ENCODE data around the gene PLCL1.

Gene PLCL1

DNA sequence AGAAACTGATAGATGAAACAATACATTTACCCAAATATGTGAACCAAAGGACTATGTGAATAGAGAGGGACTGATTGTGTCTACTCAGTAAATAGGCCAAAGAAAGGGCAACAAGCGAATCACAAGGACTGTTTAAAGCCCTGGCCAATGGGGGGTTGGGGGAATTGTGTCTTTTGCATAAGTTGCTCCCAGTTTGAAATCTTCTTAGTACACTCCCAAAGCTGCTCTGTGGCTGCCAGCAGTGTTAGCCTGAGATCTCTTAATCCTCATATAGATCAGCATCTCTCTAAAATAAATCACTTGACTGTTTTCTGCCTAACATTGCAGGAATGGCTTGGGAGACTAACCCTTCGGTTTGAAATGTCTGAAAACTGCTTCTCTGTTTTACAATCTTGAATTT, 236.4 kb downstream of the PLCL1 start:
- H3K9me3 ChIP-seq (ENCODE audit: control insufficient read depth, low read length): no peaks in the 10 kb centered on the region
- no peak overlapping the region for H3K27ac ChIP-seq (ENCODE audit: insufficient read depth, low read depth, low read length, poor library complexity, severe bottlenecking)
- 43 to 44% methylated on average over 2 of the region's 2 CpGs for WGBS, 2 experiments
- H3K27me3 ChIP-seq (ENCODE audit: control insufficient read depth, insufficient read depth, low read length, poor library complexity, severe bottlenecking): no peaks in the 10 kb centered on the region
- H3K36me3 ChIP-seq (ENCODE audit: control insufficient read depth, insufficient read depth, low read length): no peaks in the 10 kb centered on the region
- H3K4me3 ChIP-seq (ENCODE audit: insufficient read depth, low read depth, low read length): no peak overlapping the region
- H3K4me1 ChIP-seq (ENCODE audit: control insufficient read depth, insufficient read depth, low read length): no peaks in the 10 kb centered on the region

DNA sequence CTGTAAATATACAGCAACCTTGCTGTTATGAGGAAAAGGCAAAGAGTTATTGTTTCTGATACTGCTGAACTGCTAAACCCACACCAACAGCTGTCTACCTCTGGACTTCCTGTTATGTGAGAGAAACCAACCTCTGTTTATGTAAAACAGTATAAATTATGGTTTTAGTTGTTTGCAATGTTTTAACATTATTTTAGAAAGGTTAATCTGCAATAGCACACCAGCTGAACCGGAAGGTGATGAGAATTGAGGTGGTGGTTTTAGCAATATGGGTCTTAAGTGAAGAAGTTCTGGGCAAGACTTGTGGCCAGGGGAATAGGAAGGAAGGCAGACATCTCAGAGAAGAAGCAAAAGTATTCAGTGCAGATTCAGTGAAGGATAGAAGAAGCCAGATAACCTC, 237.8 kb downstream of the PLCL1 start:
- H3K27ac ChIP-seq (ENCODE audit: insufficient read depth, low read depth, low read length, poor library complexity, severe bottlenecking): no peak overlapping the region
- no peaks in the 10 kb centered on the region for H3K9me3 ChIP-seq (ENCODE audit: control insufficient read depth, low read length)
- H3K27me3 ChIP-seq (ENCODE audit: control insufficient read depth, insufficient read depth, low read length, poor library complexity, severe bottlenecking): no peaks in the 10 kb centered on the region
- H3K36me3 ChIP-seq (ENCODE audit: control insufficient read depth, insufficient read depth, low read length): no peaks in the 10 kb centered on the region
- H3K4me1 ChIP-seq (ENCODE audit: control insufficient read depth, insufficient read depth, low read length): no peaks in the 10 kb centered on the region
- WGBS, 2 experiments: 89 to 93% methylated on average over 1 of the region's 1 CpG
- H3K4me3 ChIP-seq (ENCODE audit: insufficient read depth, low read depth, low read length): no peak overlapping the region

DNA sequence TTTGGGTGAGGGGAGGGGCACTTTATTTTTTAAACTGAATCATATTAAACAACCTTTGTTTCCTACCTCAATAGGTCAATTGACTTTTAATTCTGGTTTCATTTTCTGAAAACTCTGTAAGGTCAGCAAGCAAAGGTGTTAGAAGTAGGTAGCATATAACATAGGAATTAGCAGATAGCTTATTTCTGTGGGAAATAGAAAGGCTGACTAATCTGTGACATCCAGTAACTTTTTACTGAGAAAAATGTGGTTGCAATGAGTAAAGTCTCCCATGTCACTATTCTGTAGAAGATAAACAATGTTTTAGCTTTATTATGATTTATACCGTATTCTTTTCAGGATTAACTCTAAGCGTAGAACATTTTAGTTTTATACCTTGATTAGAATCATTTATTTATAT, 240.4 kb downstream of the PLCL1 start:
- WGBS, 2 experiments: no CpG with 5 or more reads among the region's 2 CpGs
- Histone ChIP-seq H3K4me3 (ENCODE audit: insufficient read depth, low read depth, low read length) (no peak overlapping the region), H3K27ac (ENCODE audit: insufficient read depth, low read depth, low read length, poor library complexity, severe bottlenecking) (no peak overlapping the region), H3K27me3 (ENCODE audit: control insufficient read depth, insufficient read depth, low read length, poor library complexity, severe bottlenecking) (no peaks in the 10 kb centered on the region), H3K4me1 (ENCODE audit: control insufficient read depth, insufficient read depth, low read length) (no peaks in the 10 kb centered on the region), H3K36me3 (ENCODE audit: control insufficient read depth, insufficient read depth, low read length) (no peaks in the 10 kb centered on the region), H3K9me3 (ENCODE audit: control insufficient read depth, low read length) (no peaks in the 10 kb centered on the region)

DNA sequence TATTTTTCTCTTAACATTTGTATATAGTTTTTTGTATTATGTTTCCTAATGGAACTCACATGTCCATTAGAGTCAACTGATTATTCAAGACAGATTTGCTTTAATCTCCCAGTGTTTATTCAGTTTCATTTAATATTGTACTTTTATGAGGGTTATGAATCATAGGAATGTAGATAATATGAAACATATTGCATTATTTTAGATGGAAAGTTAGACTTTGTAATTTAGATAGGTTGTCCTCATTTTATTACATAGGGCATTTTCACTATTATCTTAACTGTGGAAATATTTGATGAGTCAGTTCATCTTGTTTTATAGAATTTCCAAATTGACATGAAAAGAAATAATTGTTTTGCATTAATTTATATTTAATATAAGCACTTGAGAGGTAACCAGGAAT, 240.8 kb downstream of the PLCL1 start:
- Histone ChIP-seq H3K27me3 (ENCODE audit: control insufficient read depth, insufficient read depth, low read length, poor library complexity, severe bottlenecking) (no peaks in the 10 kb centered on the region), H3K4me3 (ENCODE audit: insufficient read depth, low read depth, low read length) (no peak overlapping the region), H3K27ac (ENCODE audit: insufficient read depth, low read depth, low read length, poor library complexity, severe bottlenecking) (no peak overlapping the region), H3K36me3 (ENCODE audit: control insufficient read depth, insufficient read depth, low read length) (no peaks in the 10 kb centered on the region), H3K9me3 (ENCODE audit: control insufficient read depth, low read length) (no peaks in the 10 kb centered on the region), H3K4me1 (ENCODE audit: control insufficient read depth, insufficient read depth, low read length) (no peaks in the 10 kb centered on the region)

DNA sequence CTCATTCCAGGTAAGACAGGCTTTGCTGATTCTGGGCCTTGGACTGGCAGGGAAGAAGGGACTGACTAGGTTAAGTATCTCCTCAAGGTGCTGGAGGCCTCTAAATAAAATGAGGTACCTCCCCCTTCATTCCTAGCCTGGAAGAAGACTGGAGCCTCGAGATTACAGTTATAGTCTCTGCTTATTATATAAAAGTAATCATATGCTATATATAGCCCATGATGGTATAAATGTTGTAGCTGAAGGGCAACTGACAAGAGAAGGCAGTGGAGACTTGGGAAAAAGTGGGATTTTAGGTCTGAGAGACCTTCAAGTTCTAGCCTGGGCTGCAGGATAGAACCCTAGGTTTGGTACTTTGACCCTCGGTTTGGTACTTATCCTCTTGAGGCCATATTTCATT, 248.3 kb downstream of the PLCL1 start:
- H3K9me3 ChIP-seq (ENCODE audit: control insufficient read depth, low read length): no peaks in the 10 kb centered on the region
- no peaks in the 10 kb centered on the region for H3K36me3 ChIP-seq (ENCODE audit: control insufficient read depth, insufficient read depth, low read length)
- H3K27me3 ChIP-seq (ENCODE audit: control insufficient read depth, insufficient read depth, low read length, poor library complexity, severe bottlenecking): no peaks in the 10 kb centered on the region
- H3K4me3 ChIP-seq (ENCODE audit: insufficient read depth, low read depth, low read length): no peak overlapping the region
- 86 to 91% methylated on average over 1 of the region's 2 CpGs for WGBS, 2 experiments
- no peaks in the 10 kb centered on the region for H3K4me1 ChIP-seq (ENCODE audit: control insufficient read depth, insufficient read depth, low read length)
- no peak overlapping the region for H3K27ac ChIP-seq (ENCODE audit: insufficient read depth, low read depth, low read length, poor library complexity, severe bottlenecking)

DNA sequence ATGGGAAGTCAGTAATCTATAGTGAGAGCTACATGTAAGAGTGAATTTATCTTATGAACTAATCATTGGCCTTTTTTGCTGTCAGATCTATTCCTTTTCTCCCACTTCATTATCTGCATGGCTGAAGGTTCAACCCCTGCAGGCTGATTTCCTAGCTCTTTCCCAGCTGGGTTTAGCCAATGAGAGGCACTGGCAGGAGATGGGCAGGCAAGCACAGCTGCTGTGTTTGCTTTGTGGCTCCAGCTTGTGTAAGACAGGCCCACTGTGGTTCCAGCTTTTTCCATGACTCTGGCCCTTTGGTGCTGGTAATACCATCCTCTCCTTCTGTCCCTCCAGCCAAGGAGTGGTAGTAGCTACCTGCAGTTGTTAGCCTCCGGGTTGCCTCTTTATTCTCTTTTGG, 248.8 kb downstream of the PLCL1 start:
- Histone ChIP-seq H3K27me3 (ENCODE audit: control insufficient read depth, insufficient read depth, low read length, poor library complexity, severe bottlenecking) (no peaks in the 10 kb centered on the region), H3K27ac (ENCODE audit: insufficient read depth, low read depth, low read length, poor library complexity, severe bottlenecking) (no peak overlapping the region), H3K36me3 (ENCODE audit: control insufficient read depth, insufficient read depth, low read length) (no peaks in the 10 kb centered on the region), H3K9me3 (ENCODE audit: control insufficient read depth, low read length) (no peaks in the 10 kb centered on the region), H3K4me1 (ENCODE audit: control insufficient read depth, insufficient read depth, low read length) (no peaks in the 10 kb centered on the region), H3K4me3 (ENCODE audit: insufficient read depth, low read depth, low read length) (no peak overlapping the region)
- WGBS, 2 experiments: 89 to 93% methylated on average over 1 of the region's 1 CpG

DNA sequence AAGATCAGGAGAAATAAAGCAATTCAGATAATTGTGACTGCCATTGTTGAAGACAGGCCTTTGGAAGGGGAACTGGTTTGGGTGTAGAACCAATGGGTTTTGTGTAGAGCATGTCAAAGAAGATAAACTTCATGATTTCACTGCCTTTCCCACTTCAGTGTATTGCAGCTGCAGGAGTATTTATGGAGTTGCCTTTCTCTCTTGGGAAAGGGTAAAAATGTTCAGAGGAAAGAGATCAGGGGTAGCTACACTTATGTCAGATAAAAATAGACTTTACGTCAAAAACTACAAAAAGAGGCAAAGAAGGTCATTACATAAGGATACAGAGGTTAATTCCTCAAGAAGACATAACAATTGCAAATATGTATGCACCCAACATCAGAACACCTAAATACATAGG, 249.4 kb downstream of the PLCL1 start:
- no peaks in the 10 kb centered on the region for H3K36me3 ChIP-seq (ENCODE audit: control insufficient read depth, insufficient read depth, low read length)
- no peaks in the 10 kb centered on the region for H3K27me3 ChIP-seq (ENCODE audit: control insufficient read depth, insufficient read depth, low read length, poor library complexity, severe bottlenecking)
- H3K27ac ChIP-seq (ENCODE audit: insufficient read depth, low read depth, low read length, poor library complexity, severe bottlenecking): no peak overlapping the region
- no peak overlapping the region for H3K4me3 ChIP-seq (ENCODE audit: insufficient read depth, low read depth, low read length)
- 100% methylated on average over 1 of the region's 1 CpG; no CpG with 5 or more reads in 1 of the 2 experiments for WGBS, 2 experiments
- no peaks in the 10 kb centered on the region for H3K4me1 ChIP-seq (ENCODE audit: control insufficient read depth, insufficient read depth, low read length)
- no peaks in the 10 kb centered on the region for H3K9me3 ChIP-seq (ENCODE audit: control insufficient read depth, low read length)

DNA sequence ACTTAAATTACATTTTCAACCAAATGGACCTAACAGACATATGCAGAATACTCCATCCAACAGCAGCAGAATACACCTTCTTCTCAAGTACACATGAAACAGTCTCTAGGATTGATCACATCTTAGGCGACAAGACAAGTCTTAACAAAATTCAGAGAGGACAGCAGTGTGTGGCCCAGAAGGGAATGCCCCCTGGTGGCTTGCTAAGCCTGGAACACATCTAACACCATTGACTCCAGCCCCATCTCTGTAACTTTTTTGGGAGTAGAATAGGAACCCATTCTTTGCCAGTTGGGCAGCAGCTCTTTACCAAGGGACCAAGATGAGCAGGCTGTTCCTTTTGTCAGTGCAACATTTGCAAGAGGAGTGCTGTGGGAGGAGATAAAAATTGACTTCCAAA, 249.9 kb downstream of the PLCL1 start:
- 77 to 88% methylated on average over 1 of the region's 1 CpG for WGBS, 2 experiments
- Histone ChIP-seq H3K4me3 (ENCODE audit: insufficient read depth, low read depth, low read length) (no peak overlapping the region), H3K36me3 (ENCODE audit: control insufficient read depth, insufficient read depth, low read length) (no peaks in the 10 kb centered on the region), H3K4me1 (ENCODE audit: control insufficient read depth, insufficient read depth, low read length) (no peaks in the 10 kb centered on the region), H3K27ac (ENCODE audit: insufficient read depth, low read depth, low read length, poor library complexity, severe bottlenecking) (no peak overlapping the region), H3K27me3 (ENCODE audit: control insufficient read depth, insufficient read depth, low read length, poor library complexity, severe bottlenecking) (no peaks in the 10 kb centered on the region), H3K9me3 (ENCODE audit: control insufficient read depth, low read length) (no peaks in the 10 kb centered on the region)

DNA sequence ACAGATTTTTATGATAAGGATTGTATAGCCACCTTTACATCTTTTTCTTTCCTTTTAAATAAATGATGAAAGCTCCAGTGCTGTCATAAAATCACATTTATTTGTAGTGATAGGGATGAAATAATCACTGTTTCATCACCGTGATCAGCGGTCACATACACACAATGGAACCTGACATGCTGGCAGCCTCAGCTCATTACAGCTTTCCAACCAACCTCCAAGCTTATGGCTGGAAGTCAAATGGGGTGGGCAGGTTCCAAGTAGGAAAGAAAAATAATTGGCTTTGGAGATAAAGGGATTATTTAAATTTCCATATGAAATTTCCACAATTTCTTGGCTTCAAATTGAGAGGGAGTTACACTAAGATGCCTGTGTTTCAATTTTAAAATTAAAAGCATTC, 251.3 kb downstream of the PLCL1 start:
- H3K4me3 ChIP-seq (ENCODE audit: insufficient read depth, low read depth, low read length): no peak overlapping the region
- H3K27me3 ChIP-seq (ENCODE audit: control insufficient read depth, insufficient read depth, low read length, poor library complexity, severe bottlenecking): no peaks in the 10 kb centered on the region
- 81 to 100% methylated on average over 2 of the region's 2 CpGs for WGBS, 2 experiments
- no peaks in the 10 kb centered on the region for H3K36me3 ChIP-seq (ENCODE audit: control insufficient read depth, insufficient read depth, low read length)
- H3K27ac ChIP-seq (ENCODE audit: insufficient read depth, low read depth, low read length, poor library complexity, severe bottlenecking): no peak overlapping the region
- no peaks in the 10 kb centered on the region for H3K4me1 ChIP-seq (ENCODE audit: control insufficient read depth, insufficient read depth, low read length)
- H3K9me3 ChIP-seq (ENCODE audit: control insufficient read depth, low read length): no peaks in the 10 kb centered on the region

DNA sequence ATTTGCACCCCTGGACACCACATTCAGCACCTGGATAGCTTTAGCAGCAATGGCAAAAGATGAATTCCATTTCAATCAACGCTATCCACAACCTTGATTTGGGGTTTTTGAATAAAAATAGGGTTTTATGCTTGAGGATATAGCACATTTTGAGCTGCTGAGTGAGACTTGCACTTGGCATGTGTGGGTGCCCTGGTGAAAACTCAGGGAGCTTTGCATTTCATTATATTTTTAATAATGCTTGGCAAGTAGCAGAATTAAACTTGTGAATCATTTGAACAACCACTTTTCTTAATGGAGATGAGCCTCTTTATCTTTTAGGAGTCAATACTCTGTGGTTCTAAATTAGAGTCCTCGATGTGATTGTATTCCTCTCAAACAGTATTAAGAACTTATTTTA, 252.4 kb downstream of the PLCL1 start:
- WGBS, 2 experiments: 80 to 91% methylated on average over 1 of the region's 2 CpGs
- H3K36me3 ChIP-seq (ENCODE audit: control insufficient read depth, insufficient read depth, low read length): no peaks in the 10 kb centered on the region

DNA sequence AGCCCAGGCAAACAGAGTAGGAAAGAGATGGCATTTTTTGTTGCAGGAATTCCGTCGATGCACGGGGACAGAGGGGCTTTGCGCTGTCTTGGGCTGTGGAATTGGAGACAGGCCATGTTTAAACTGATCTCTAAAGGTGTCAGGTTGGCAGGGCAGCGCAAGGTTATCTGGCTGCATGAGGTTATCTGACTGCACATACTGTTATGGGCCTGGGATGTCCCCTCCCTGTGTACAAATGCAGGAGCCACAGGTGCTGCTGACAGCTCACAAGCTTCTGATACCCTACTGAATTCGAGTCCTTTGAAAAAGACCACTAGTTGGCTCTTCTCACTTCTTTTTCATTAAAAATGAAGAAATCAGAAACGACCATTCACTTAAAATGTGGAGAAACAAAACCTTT, 255.4 kb downstream of the PLCL1 start:
- Histone ChIP-seq H3K36me3 (ENCODE audit: control insufficient read depth, insufficient read depth, low read length) (no peaks in the 10 kb centered on the region), H3K4me3 (ENCODE audit: insufficient read depth, low read depth, low read length) (no peak overlapping the region), H3K9me3 (ENCODE audit: control insufficient read depth, low read length) (no peaks in the 10 kb centered on the region), H3K27me3 (ENCODE audit: control insufficient read depth, insufficient read depth, low read length, poor library complexity, severe bottlenecking) (no peaks in the 10 kb centered on the region), H3K27ac (ENCODE audit: insufficient read depth, low read depth, low read length, poor library complexity, severe bottlenecking) (no peak overlapping the region), H3K4me1 (ENCODE audit: control insufficient read depth, insufficient read depth, low read length) (no peaks in the 10 kb centered on the region)
- 90 to 92% methylated on average over 7 of the region's 7 CpGs for WGBS, 2 experiments

More for the DNA sequence above, 252.4 kb downstream of the PLCL1 start:
- no peak overlapping the region for H3K27ac ChIP-seq (ENCODE audit: insufficient read depth, low read depth, low read length, poor library complexity, severe bottlenecking)
- no peaks in the 10 kb centered on the region for H3K9me3 ChIP-seq (ENCODE audit: control insufficient read depth, low read length)
- no peaks in the 10 kb centered on the region for H3K27me3 ChIP-seq (ENCODE audit: control insufficient read depth, insufficient read depth, low read length, poor library complexity, severe bottlenecking)
- no peak overlapping the region for H3K4me3 ChIP-seq (ENCODE audit: insufficient read depth, low read depth, low read length)
- no peaks in the 10 kb centered on the region for H3K4me1 ChIP-seq (ENCODE audit: control insufficient read depth, insufficient read depth, low read length)

Data from ectodermal cell (in vitro differentiated cells).